Skeletal muscle cell (primary cell): ENCODE measurements around the gene ZNF627.
"Not testable (repeated sequence)": the region's sequence is repeated elsewhere in the genome, so short reads cannot be mapped to it uniquely, and the experiment has no call there.

Experiments used
- DNase-seq: peaks from one replicate; pipeline ENCODE4 v3.0.0-alpha.2; 2010; ENCODE audit warnings: low read depth
- H3K4me3 ChIP-seq: 2 replicates; pipeline ENCODE4 v1.5.1; 2011; ENCODE audit warnings: low read depth, mild to moderate bottlenecking, control low read depth, low read length, moderate library complexity

Gene ZNF627

DNA sequence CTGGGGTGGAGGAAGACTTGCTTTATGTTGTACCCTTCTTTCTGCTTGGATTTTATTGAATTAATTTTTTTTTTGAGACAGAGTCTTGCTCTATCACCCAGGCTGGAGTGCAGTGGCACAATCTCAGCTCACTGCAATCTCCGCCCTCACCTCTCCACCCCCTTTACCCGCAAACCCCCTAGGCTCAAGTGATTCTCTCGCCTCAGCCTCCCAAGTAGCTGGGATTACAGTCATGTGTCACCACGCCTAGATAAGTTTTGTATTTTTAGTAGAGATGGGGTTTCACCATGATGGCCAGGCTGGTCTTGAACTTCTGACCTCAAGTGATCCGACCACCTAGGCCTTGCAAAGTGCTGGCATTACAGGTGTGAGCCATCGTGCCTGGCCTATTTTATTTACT lies 23.9 kb upstream of the ZNF627 start:
- H3K4me3 ChIP-seq, DNase-seq: not testable (repeated sequence)

DNA sequence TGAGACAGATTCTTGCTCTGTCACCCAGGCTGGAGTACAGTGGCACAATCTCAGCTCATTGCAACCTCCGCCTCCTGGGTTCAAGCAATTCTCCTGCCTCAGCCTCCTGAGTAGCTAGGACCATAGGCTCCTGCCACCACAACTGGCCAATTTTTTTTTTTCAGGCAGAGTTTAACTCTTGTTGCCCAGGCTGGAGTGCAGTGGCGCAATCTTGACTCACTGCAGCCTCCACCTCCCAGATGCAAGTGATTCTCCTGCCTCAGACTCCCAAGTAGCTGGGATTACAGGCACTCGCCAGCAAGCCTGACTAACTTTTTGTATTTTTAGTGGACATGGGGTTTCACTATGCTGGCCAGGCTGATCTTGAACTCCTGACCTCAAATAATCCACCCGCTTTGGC lies 23.5 kb upstream of the ZNF627 start:
- H3K4me3 ChIP-seq, DNase-seq: not testable (repeated sequence)

DNA sequence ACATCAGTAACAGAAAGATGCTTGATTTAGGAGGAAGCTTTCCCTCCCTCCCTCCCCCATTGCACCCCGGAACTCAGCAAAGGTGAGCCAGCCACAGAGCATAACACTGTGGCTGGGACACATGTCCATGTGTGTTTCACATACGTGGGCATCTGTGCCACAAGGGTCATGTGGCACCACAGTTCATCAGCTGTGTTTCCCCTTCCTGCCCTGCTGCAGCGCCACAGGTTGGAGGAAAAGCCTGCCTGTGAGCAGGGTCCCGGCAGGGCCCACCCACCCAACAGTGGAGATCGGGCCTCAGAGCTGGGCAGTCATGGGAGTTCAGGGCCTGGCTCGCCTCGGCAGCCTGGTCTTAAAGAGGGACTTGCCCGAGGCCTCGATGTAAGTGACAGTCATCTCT lies 22.6 kb upstream of the ZNF627 start:
- no peak overlapping the region for H3K4me3 ChIP-seq
- no peak for DNase-seq

DNA sequence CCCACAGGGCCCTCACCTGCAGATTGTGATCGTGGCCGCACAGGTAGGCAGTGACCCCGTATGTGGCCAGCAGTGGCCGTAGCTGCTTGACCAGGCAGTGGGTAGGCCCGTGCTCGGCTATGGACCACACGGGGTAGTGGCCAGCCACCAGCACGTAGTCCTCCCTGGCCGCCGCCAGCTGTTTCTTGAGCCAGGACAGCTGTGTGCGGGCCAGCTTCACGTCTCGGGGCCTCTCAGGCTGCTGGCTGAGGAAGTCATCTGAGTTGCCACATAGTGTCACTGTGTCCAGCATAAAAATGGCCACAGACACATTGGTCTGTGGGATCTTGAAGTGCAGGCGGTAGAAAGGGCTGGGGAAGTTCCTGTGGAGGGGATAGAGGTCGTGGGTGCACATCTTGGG lies 21.1 kb upstream of the ZNF627 start:
- DNase-seq: no peak
- no peak overlapping the region for H3K4me3 ChIP-seq

DNA sequence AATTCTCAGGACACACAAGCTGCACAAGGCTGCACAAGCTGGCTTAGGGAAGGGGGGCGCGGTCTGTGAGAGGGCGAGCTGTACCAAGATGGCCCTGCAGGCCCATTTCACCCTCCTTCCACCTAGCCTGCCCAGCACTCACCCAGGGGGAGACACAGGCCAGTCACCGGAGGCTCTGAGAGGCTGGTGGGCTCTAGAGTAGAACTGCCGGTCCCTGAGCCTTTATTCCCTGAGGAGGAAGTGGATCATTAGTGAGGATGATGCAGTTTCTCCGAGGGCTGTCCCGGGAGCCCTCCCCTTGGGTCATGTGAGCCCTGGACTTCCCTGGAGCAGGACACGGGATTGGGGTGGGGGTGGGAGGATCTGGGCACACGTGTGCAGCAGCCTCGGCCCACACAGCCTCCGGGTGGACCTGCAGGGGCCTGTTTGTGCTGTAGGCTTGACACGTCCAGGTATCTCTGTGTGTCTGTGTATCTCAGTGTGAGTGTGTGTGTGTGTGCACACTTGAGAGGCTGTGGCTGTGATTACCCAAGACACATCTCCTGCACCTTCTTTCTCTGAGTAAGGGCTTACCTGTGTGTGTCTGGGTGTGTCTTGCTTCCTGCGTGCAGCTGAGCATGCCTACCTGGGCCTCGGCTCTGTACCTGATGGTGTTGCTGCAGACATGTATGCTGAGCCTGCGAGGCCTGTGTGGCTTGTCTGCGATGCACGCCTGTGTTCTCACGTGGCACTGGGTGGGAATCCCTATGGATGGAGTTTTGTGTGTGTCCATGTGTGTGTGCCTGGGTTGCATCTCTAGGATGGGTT lies 19.6 kb upstream of the ZNF627 start, which contains the start of gene ACP5:
Gene ACP5 (minus strand): TSS at position 195 of the 807 bp plus-strand sequence. CDS start 328 bp downstream, outside the sequence.
- DNase-seq: no peak
- H3K4me3 ChIP-seq: no peak within 1 kb of the TSS

DNA sequence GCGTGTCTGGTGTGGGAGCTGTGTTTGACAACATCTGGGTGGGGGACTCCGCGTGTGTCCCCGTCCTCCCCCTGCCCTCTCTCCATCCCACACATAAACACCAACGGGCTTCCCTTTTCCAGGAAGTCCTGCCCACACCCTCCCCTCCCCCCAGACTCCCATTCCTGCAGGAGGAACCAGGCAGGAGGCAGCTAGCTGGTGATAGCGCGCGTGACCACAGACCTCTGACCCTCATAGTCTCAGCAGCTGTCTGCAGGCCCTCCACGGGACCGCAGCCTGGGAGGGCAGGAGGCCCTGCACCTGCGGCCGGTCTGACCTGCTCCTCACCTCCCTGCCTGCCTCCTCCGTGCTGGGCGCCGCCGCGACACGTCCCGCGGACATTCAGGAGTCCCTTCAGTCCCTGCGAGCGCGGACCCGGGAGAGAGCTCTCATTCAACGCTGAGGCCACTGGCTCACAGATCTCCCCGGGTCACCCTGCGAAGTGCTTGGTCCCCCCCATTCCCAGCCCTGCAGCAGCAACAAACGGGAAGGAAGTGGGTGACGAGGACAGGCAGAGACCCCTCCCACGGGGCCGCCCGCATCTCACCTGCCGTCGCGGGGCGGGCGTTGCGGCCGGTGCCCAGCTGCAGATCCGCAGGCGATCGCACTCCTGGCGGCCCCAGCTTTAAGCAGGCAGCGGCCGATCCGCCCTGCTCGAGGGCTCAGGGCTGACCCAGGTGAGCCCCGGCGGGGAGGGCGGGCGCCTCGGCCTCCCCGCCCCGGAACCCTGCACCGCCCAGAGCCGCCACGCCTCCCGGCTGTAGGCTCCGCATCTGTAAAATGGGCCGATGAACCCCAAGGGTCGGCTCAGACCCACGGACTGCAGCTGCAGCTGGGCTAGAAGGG lies 18.8 kb upstream of the ZNF627 start:
- no peak overlapping the region for H3K4me3 ChIP-seq
- no peak for DNase-seq

DNA sequence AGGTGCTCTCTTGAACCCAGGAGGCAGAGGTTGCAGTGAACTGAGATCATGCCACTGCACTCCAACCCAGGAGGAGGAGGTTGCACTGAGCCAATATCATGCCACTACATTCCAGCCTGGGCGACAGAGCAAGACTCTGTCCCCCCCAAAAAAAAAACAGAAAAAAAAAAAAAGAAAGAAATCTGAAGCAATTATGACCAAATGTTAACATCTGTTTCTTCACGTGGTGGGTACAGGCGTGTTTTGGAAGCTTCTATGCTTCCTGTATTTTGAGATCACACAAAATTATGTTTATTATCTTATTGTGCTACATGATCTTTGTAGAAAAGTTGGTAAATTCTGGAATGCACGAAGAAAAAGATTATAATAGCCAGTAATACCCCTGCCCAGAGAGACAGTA lies 17.2 kb upstream of the ZNF627 start:
- DNase-seq: no peak

DNA sequence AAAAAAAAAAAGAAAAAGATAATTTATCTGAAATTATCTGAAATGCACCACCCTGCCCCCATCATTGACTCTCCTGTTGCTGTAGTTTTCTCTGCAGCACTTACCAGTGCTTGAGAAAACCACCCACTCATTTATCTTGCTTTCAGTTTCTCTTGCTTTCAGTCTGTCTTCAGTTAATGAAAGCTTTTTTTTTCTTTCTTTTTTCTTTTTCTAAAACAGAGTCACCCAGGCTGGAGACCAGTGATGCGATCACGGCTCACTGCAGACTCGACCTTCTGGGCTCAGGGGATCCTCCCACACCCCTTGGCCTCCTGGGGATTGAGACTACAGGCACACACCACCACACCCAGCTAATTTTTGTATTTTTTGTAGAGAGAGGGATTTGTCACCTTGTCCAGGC lies 15.5 kb upstream of the ZNF627 start:
- H3K4me3 ChIP-seq: no peak overlapping the region
- no peak for DNase-seq

More for the DNA sequence above, 17.2 kb upstream of the ZNF627 start:
- no peak overlapping the region for H3K4me3 ChIP-seq

DNA sequence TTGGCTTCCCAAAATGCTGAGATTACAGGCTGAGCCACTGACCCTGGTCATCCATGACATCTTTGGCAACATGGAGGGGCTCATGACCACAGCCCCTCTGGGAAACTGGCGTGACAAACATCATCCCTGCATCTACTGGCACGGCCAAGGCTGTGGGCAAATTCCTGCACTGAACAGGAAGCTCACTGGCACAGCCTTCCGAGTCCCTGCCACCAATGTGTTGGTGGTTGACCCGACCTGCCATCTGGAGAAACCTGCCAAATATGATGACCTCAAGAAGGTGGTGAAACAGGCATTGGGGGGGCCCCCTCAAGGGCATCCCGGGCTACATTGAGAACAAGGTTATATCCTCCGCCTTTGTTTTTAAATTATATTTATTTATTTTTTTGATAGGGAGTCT lies 11.0 kb upstream of the ZNF627 start:
- no peak overlapping the region for H3K4me3 ChIP-seq
- DNase-seq: no peak

DNA sequence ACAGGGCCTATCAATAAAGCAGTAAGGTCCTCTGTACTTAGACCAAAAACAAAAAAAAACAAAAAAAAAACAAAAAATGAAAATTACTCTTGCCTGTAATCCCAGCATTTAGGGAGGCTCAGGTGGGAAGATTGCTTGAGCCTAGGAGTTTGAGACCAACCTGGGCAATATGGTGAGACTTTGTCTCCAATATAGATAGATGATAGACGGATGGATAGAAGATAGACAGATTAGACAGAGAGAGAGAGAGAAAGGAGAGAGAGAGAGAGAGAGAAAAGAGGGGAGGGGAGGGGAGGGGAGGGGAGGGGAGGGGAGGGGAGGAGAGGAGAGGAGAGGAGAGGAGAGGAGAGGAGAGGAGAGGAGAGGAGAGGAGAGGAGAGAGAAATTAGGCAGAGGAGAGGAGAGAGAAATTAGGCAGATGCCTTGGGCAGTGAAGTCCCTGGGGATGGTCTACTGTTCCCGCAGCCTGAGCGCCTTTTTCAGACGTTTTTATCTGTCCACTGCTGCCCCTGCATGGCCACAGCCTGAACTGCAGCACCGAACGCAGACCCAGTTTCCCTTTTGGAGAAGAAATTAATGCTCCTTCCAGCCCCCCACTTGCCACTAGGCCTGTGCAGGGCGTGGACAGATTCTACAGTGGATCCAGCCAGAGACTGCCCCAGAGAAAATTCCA lies 9.8 kb upstream of the ZNF627 start:
- H3K4me3 ChIP-seq: no peak overlapping the region
- DNase-seq: peak; percentile 15

DNA sequence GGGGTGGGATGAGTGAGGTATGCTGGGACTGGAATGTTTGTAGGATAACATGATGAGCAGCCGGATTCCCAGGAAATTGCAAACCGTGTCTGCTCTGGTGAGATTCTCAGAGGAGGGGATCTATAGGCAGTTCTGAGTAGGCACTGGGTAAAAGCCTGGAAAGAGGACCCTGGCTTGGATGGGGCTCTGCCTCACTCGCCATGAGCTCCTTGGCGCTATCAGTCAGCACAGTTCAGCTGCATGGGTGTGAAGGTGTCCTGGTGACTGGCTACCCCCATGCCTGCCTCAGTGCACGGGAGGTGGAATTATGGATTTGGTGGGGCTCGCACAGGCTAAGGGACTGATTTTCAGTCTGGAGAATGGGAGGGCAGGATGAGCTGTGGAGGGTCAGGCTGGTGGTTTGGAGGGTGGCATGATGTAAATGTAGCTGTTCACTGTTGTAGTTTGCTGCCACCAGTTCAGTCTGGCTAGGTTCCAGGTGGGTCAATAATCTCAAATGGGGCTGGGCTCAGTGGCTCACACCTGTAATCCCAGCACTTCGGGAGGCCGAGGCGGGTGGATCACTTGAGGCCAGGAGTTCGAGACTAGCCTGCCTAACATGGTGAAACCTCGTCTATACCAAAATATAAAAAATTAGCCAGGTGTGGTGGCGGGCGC lies 9.2 kb upstream of the ZNF627 start:
- H3K4me3 ChIP-seq: no peak overlapping the region
- no peak for DNase-seq

DNA sequence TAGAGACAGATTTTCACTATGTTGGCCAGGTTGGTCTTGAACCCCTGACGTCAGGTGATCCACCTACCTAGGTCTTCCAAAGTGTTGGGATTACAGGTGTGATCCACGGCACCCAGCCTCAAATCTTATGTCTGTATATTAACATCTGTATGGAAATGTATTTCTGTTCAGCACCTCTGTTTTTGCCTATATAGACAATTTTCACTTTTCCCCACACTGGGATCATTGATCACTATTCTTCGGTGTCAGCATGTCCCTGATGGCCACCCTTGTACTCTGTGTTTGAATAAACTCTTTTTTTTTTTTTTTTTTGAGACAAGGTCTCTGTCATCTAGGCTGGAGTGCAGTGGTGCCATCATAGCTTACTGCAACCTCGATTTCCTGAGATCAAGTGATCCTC lies 3.2 kb upstream of the ZNF627 start:
- H3K4me3 ChIP-seq: no peak overlapping the region
- DNase-seq: no peak

DNA sequence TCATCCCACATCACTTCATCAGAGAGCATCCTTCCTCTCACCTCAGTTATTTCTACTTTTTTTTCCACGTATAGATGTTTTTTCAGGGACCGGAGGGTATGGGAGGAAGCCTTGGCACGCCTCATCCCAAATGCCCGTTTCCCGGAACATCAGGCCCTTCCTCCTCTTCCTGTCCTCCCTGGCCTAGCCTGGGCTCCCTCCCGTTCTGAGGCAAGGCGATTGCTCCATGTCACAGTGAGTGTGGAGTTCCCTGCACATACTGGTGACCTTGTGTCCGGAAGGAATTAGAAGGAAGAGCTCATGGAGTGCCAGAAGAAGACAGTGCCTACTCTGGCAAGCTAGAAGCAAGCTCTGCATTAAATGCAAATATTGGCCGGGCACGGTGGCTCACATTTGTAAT lies 1.1 kb upstream of the ZNF627 start:
- no peak for DNase-seq

DNA sequence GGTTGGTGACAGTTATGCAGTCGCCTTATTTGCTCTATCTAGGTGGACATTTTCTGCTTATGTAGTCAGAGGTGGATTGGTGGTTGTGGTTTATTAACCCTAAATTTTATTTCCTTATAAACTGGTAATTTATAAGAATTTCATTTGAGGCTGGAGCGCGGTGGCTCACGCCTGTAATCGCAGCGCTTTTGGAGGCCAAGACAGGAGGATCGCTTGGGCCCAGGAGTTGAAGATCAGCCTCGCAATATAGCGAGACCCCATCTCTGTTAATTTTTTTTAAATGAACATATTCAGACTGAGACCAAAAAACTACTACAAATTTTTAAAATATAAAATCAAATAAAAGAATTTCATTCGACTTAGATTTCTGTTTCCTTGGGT lies 810 bp downstream of the ZNF627 start:
- no peak for DNase-seq
- H3K4me3 ChIP-seq: peak overlapping the region; percentile 96

More for the DNA sequence above, 1.1 kb upstream of the ZNF627 start:
- no peak overlapping the region for H3K4me3 ChIP-seq

DNA sequence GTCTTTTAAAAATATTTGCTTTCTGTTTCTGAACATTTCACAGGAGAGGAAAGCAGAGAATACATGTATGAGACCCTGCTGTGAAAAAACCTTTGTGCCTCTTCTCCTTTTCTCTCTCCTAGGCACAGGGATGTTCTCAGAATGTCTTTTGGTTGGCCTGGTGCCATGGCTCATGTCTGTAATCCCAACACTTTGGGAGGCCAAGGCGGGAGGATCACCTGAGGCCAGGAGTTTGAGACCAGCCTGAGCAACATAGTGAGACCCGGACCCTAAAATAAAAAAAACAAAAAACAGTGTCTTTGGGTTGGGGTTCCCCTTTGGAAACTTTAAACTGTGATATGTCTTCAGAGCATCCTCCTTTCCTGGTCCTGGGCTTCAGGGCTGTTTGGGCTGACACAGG lies 1.5 kb downstream of the ZNF627 start:
- peak overlapping the region; percentile 96 for H3K4me3 ChIP-seq
- no peak for DNase-seq

DNA sequence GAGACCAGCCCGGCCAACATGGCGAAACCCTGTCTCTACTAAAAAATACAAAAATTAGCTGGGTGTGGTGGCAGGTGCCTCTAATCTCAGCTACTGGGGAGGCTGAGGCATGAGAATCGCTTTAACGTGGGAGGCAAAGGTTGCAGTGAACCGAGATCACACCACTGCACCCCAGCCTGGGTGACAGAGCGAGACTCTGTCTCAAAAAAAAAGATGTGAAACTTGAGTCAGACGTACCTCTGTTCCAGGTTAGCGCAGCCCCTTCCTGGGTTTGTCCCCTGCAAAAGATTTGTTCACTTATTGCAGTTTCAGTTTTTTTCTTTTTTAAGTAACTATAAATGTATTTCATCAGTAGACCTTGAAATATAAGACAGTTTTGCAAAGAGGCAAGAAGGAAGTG lies 2.4 kb downstream of the ZNF627 start:
- DNase-seq, H3K4me3 ChIP-seq: not testable (repeated sequence)

DNA sequence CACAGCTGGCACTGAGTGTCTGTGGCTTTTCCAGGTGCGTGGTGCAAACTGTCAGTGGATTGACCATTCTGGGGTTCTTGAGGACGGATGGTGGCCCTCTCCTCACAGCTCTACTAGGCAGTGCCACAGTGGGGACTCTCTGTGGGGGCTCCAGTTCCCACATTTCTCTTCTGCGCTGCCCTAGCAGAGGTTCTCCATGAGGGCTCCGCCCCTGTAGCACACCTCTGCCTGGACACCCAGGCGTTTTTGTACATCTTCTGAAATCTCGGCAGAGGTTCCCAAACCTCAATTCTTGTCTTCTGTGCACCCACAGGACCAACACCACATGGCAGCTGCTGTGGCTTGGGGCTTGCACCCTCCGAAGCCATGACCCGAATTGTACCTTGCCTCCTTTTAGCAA lies 9.2 kb downstream of the ZNF627 start:
- DNase-seq: no peak
- H3K4me3 ChIP-seq: no peak overlapping the region

DNA sequence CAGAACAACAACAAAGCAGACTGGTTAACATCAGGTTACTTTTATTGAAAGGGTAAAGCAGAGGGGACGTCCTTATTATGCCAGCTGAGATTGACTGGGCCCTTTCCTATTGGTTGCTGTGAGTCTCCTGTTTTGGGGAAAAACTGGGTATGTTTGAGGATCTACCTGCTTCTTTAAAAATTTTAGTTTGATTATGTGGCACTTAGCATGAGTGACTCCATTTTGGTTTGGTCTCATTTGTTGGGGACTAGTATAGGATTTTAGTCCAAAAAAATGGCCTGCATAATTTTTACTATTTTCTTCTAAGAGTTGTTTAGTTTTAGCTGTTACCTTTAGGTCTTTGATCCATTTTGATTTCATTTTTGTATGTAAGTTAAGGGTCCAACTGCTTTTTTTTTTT lies 14.4 kb downstream of the ZNF627 start:
- no peak overlapping the region for H3K4me3 ChIP-seq
- no peak for DNase-seq

DNA sequence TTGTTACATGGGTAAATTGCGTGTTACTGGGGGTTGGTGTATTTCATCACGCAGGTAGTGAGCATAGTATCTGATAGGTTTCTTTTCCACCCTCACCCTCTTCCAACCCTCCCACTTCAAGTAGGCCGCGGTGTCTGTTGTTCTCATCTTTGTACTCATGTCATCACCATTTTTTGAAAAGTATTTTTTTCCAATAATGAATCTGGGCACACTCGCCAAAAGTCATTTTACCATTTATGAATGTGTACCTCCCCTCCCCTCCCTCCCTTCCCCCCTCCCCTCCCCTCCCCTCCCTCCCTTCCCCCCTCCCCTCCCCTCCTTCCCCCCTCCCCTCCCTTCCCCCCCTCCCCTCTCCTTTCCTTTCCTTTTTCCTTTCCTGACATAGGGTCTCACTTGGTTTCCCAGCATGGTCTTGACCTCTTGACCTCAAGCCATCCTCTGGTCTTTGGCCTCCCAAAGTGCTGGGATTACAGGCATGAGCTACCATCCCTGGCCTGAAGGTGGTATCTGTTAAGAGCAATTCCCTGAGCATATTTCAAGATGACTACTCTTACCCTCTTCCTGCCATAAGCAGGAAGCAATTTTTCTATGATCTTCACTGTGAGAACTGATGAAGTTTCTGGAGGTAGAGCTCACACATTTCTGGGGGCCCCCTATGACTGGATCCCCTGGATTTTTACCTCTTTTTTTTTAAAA lies 15.7 kb downstream of the ZNF627 start:
- no peak overlapping the region for H3K4me3 ChIP-seq
- no peak for DNase-seq
